Measurements from ENCODE around the gene SMYD3.
"Not testable (repeated sequence)": the region's sequence is repeated elsewhere in the genome, so short reads cannot be mapped to it uniquely, and the experiment has no call there.

The SMYD3 gene

GRCh38 chr1:245971076-245971710 is 535.9 kb downstream of the SMYD3 start:
- not testable (repeated sequence) for DNase-seq

GRCh38 chr1:245969283-245969682 is 537.8 kb downstream of the SMYD3 start:
- no peak for DNase-seq

GRCh38 chr1:245968775-245969174 is 538.3 kb downstream of the SMYD3 start:
- DNase-seq, result no peak

GRCh38 chr1:245965398-245965797 is 541.7 kb downstream of the SMYD3 start:
- no peak for DNase-seq

- no peak for DNase-seq
Observed at GRCh38 chr1:245963649-245964048, 543.4 kb downstream of the SMYD3 start.

- no peak for DNase-seq
Observed at GRCh38 chr1:245962453-245962852, 544.6 kb downstream of the SMYD3 start.

- DNase-seq, result no peak
Observed at GRCh38 chr1:245961137-245961540, 545.9 kb downstream of the SMYD3 start.

- DNase-seq, result no peak
Observed at GRCh38 chr1:245960171-245960570, 546.9 kb downstream of the SMYD3 start.

- no peak for DNase-seq
Observed at GRCh38 chr1:245958016-245958415, 549.1 kb downstream of the SMYD3 start.

GRCh38 chr1:245957427-245957826 is 549.7 kb downstream of the SMYD3 start:
- no peak for DNase-seq

- DNase-seq, result no peak
Observed at GRCh38 chr1:245956225-245956624, 550.9 kb downstream of the SMYD3 start.

- no peak for DNase-seq
Observed at GRCh38 chr1:245953876-245954660, 553.0 kb downstream of the SMYD3 start.

GRCh38 chr1:245952383-245953026 is 554.6 kb downstream of the SMYD3 start:
- DNase-seq, result no peak

GRCh38 chr1:245948786-245949185 is 558.3 kb downstream of the SMYD3 start:
- no peak for DNase-seq

- no peak for DNase-seq
Observed at GRCh38 chr1:245946905-245947304, 560.2 kb downstream of the SMYD3 start.

GRCh38 chr1:245945136-245945535 is 561.9 kb downstream of the SMYD3 start:
- not testable (repeated sequence) for DNase-seq

- no peak for DNase-seq
Observed at GRCh38 chr1:245942856-245943255, 564.2 kb downstream of the SMYD3 start.

GRCh38 chr1:245941771-245942170 is 565.3 kb downstream of the SMYD3 start:
- not testable (repeated sequence) for DNase-seq

GRCh38 chr1:245939756-245940345 is 567.2 kb downstream of the SMYD3 start:
- DNase-seq, result no peak

GRCh38 chr1:245938046-245938435 is 569.0 kb downstream of the SMYD3 start:
- DNase-seq, result no peak

GRCh38 chr1:245937316-245938045 is 569.6 kb downstream of the SMYD3 start:
- no peak for DNase-seq

GRCh38 chr1:245934409-245934808 is 572.7 kb downstream of the SMYD3 start:
- DNase-seq, result no peak
